Loucy (cell line): ENCODE results near the gene ADGRL1.

ENCODE experiments used
- H2AFZ ChIP-seq: fragments of 200-600 bp; sonication (generic); 2 replicates; pipeline ENCODE4 v1.6.0; 2016; ENCODE audit warnings: antibody characterized with exemption, mild to moderate bottlenecking, low read length, moderate library complexity
- H3F3A ChIP-seq: fragments of 200-600 bp; 2 replicates; pipeline ENCODE4 v1.6.0; 2016; ENCODE audit warnings: antibody characterized with exemption, low read depth, mild to moderate bottlenecking
- H3K27me3 ChIP-seq: fragments of 200-600 bp; sonication (generic); 2 replicates; pipeline ENCODE4 v1.6.1; 2014; ENCODE audit warnings: low read length, mild to moderate bottlenecking; ENCODE audit not compliant: insufficient read depth, poor library complexity, severe bottlenecking
- H3K36me3 ChIP-seq: fragments of 200-600 bp; sonication (generic); 2 replicates; pipeline ENCODE4 v1.6.1; 2016; ENCODE audit warnings: low read length; ENCODE audit not compliant: insufficient read depth
- H3K4me1 ChIP-seq: fragments of 200-600 bp; sonication (generic); 2 replicates; pipeline ENCODE4 v1.5.1; 2014; ENCODE audit warnings: low read length, mild to moderate bottlenecking; ENCODE audit not compliant: insufficient read depth, poor library complexity, severe bottlenecking
- H3K4me2 ChIP-seq: fragments of 200-600 bp; sonication (generic); 2 replicates; pipeline ENCODE4 v1.6.0; 2014; ENCODE audit warnings: antibody characterized with exemption, low read length, low read depth, mild to moderate bottlenecking; ENCODE audit not compliant: poor library complexity, severe bottlenecking
- H3K4me3 ChIP-seq: fragments of 200-600 bp; sonication (generic); 2 replicates; pipeline ENCODE4 v1.5.1; 2014; ENCODE audit warnings: low read length, mild to moderate bottlenecking, mixed read lengths; ENCODE audit not compliant: poor library complexity, severe bottlenecking
- H3K79me2 ChIP-seq: fragments of 200-600 bp; sonication (generic); 2 replicates; pipeline ENCODE4 v1.6.1; 2014; ENCODE audit warnings: low read length; ENCODE audit not compliant: insufficient read depth
- H3K9ac ChIP-seq: fragments of 200-600 bp; sonication (generic); 2 replicates; pipeline ENCODE4 v1.6.0; 2014; ENCODE audit warnings: mild to moderate bottlenecking, low read depth, low read length, moderate library complexity; ENCODE audit not compliant: poor library complexity, severe bottlenecking
- H3K9me2 ChIP-seq: fragments of 200-600 bp; sonication (generic); replicated peaks from 2 replicates; pipeline ENCODE4 v1.6.1; 2016; ENCODE audit warnings: low read depth, low read length, mixed read lengths
- H3K9me3 ChIP-seq: fragments of 200-600 bp; sonication (generic); 2 replicates; pipeline ENCODE4 v1.6.1; 2014; ENCODE audit warnings: mild to moderate bottlenecking, antibody characterized with exemption, low read length, low read depth; ENCODE audit not compliant: insufficient read depth
- H4K20me1 ChIP-seq: fragments of 200-600 bp; sonication (generic); 2 replicates; pipeline ENCODE4 v1.6.0; 2014; ENCODE audit warnings: antibody characterized with exemption, low read length, mild to moderate bottlenecking; ENCODE audit not compliant: insufficient read depth, poor library complexity, severe bottlenecking
- CTCF ChIP-seq: fragments of 200-600 bp; sonication (generic); conservative IDR thresholded peaks from 2 replicates; pipeline ENCODE4 v1.5.1; 2014; ENCODE audit warnings: mild to moderate bottlenecking, antibody characterized with exemption, low read length
- EZH2phosphoT487 ChIP-seq: fragments of 200-600 bp; IDR thresholded peaks from 2 replicates; pipeline ENCODE4 v1.6.1; 2018; ENCODE audit warnings: antibody characterized with exemption, mild to moderate bottlenecking, moderate library complexity, borderline replicate concordance

ADGRL1 gene

DNA sequence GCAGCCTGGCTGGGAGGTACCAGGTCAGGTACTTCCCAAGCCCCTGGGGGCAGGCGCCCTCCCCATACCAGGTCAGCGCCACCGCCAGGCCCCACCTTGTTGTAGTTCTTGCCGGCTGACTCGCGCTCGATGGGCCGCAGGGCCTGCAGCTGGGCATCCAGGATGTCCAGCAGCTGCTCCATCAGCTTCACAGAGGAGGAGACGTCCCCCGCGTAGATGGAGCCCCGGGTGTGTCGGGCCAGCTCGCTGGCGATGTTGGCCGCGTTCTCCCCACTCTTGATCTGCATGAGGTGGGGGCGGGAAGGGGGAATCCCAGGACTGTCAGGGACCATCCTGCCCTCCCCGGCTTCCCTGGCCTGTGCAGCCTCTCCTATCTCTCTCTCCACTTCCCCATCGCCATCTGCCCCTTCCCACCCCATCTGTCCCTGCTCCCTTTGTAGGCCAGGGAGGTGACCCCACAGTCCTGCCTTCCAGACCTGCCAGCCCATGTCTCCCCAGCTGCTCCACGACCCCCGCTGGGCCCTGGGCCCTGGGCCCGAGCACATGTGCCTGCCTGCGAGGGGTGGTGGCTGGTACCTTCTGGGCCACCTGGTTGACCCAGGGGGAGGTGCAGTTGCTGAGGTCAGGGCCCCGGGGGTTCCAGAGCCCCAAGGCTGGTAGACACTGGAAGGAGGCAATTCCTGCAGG, 45.8 kb downstream of the ADGRL1 start:
- peaks cover 35% of the 10 kb centered on the region; the same call in 1 of the 2 replicates for H3K36me3 ChIP-seq
- H3K9me3 ChIP-seq, result no peaks in the 10 kb centered on the region

DNA sequence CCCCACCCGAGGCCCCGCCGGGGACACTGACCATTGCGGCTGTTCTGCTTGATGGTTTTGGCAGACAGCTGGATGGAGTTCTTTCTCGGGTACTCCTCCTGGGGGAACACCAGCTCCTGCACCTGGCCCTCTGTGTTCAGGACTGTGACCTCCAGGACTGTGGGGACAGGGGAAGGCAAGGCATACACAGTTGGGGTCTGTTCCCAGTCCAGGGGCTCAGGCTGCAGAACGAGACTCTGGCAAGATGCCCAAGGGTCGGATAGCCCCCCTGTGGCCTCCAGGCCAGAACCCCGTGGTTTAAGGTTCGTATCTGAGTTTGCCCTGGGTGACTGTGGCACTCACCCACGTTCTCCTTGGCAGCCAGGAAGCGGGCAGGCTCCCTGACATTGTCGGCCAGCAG, 46.9 kb downstream of the ADGRL1 start:
- Histone ChIP-seq H3K9me3 (no peaks in the 10 kb centered on the region), H2AFZ (no peak overlapping the region), H3K4me3 (no peak overlapping the region), H3K79me2 (no peaks in the 10 kb centered on the region), H3K27me3 (no peaks in the 10 kb centered on the region), H3K4me2 (no peak overlapping the region), H3F3A (no peaks in the 10 kb centered on the region), H3K36me3 (peaks cover 35% of the 10 kb centered on the region; the same call in 1 of the 2 replicates), H3K9me2 (no peaks in the 10 kb centered on the region), H4K20me1 (no peaks in the 10 kb centered on the region), H3K4me1 (no peaks in the 10 kb centered on the region), H3K9ac (no peak overlapping the region)
- TF ChIP-seq EZH2phosphoT487 (no peak), CTCF (no peak)

More for the DNA sequence above, 45.8 kb downstream of the ADGRL1 start:
- Histone ChIP-seq H3K9me2 (no peaks in the 10 kb centered on the region), H3K9ac (no peak overlapping the region), H3K4me1 (no peaks in the 10 kb centered on the region), H4K20me1 (no peaks in the 10 kb centered on the region), H3K27me3 (no peaks in the 10 kb centered on the region), H3K4me2 (no peak overlapping the region), H3F3A (no peaks in the 10 kb centered on the region), H3K4me3 (no peak overlapping the region), H2AFZ (no peak overlapping the region), H3K79me2 (no peaks in the 10 kb centered on the region)
- TF ChIP-seq EZH2phosphoT487, result no peak
- TF ChIP-seq CTCF, result no peak

- no peaks in the 10 kb centered on the region for H3K9me2 ChIP-seq
- peaks cover 35% of the 10 kb centered on the region; the same call in 1 of the 2 replicates for H3K36me3 ChIP-seq
- no peaks in the 10 kb centered on the region for H3F3A ChIP-seq
- H3K4me2 ChIP-seq, result no peak overlapping the region
- no peak overlapping the region for H2AFZ ChIP-seq
- H3K4me3 ChIP-seq, result no peak overlapping the region
- H3K27me3 ChIP-seq, result no peaks in the 10 kb centered on the region
- H4K20me1 ChIP-seq, result no peaks in the 10 kb centered on the region
- H3K79me2 ChIP-seq, result no peaks in the 10 kb centered on the region
- H3K9ac ChIP-seq, result no peak overlapping the region
- no peaks in the 10 kb centered on the region for H3K4me1 ChIP-seq
- no peaks in the 10 kb centered on the region for H3K9me3 ChIP-seq
- no peak for TF ChIP-seq CTCF
- no peak for TF ChIP-seq EZH2phosphoT487
Measured at GRCh38 chr19:14158276-14159023, 47.5 kb downstream of the ADGRL1 start.
